Calu3 (cell line): ENCODE data around the gene CORO1C. TPM values are rescaled to one million over a fixed set of nuclear protein-coding genes. Genes with fewer than 3 reads are reported as not detected.

Experiments used
- BruUV-seq: library from RNA; stranded (reverse); fragments of 400-500 nt; replicated peaks from 2 replicates; lab custom pipeline; 2021; lab: Mats Ljungman, UMichigan
- CTCF ChIA-PET: fragments of 300-600 bp; sonication (Branson Sonifier 250); formaldehyde crosslinking; loops from one replicate; lab custom pipeline; 2022; ENCODE audit warnings: antibody characterized with exemption; lab: Charles Lee
- DNase-seq: peaks from one replicate; pipeline ENCODE4 v3.0.0; 2022
- H3K27ac Mint-ChIP-seq: one replicate; pipeline ENCODE4 v1.8.0; 2022; ENCODE audit warnings: mixed read lengths; ENCODE audit not compliant: unreplicated experiment
- H3K27me3 Mint-ChIP-seq: one replicate; pipeline ENCODE4 v1.8.0; 2022; ENCODE audit warnings: mixed read lengths; ENCODE audit not compliant: unreplicated experiment
- H3K36me3 Mint-ChIP-seq: one replicate; pipeline ENCODE4 v1.8.0; 2022; ENCODE audit warnings: mild to moderate bottlenecking, moderate library complexity, mixed read lengths; ENCODE audit not compliant: insufficient read depth, unreplicated experiment
- H3K4me1 Mint-ChIP-seq: one replicate; pipeline ENCODE4 v1.8.0; 2022; ENCODE audit warnings: mild to moderate bottlenecking, low read depth, mixed read lengths; ENCODE audit not compliant: unreplicated experiment
- H3K4me3 Mint-ChIP-seq: one replicate; pipeline ENCODE4 v1.8.0; 2022; ENCODE audit warnings: mild to moderate bottlenecking, low read depth, moderate library complexity, mixed read lengths; ENCODE audit not compliant: unreplicated experiment
- H3K9me3 Mint-ChIP-seq: one replicate; pipeline ENCODE4 v1.8.0; 2022; ENCODE audit warnings: low read depth, mixed read lengths; ENCODE audit not compliant: unreplicated experiment
- intact Hi-C: fragments of 100-400 bp; cut with micrococcal nuclease; formaldehyde crosslinking; loops from one replicate; pipeline ENCODE4 v1.10.0; 2022; ENCODE audit not compliant: unreplicated experiment
- total RNA-seq: library from RNA; stranded (reverse); gene quantifications from 2 replicates; pipeline ENCODE4 v1.2.3, GENCODE V29; 2022
- TF ChIP-seq, protein P1 (sequence below): fragments of 200-600 bp; IDR thresholded peaks from one replicate; pipeline ENCODE4 v1.8.0; 2022; ENCODE audit warnings: antibody characterized with exemption; ENCODE audit not compliant: unreplicated experiment

CORO1C gene
- total RNA-seq, 1 experiment from 2014 or later: 252 TPM

- intact Hi-C loops: no loop called here
- CTCF ChIA-PET: no interaction called here
- no peaks in the 10 kb centered on the region for H3K9me3 Mint-ChIP-seq
- TF ChIP-seq, protein P1, sequence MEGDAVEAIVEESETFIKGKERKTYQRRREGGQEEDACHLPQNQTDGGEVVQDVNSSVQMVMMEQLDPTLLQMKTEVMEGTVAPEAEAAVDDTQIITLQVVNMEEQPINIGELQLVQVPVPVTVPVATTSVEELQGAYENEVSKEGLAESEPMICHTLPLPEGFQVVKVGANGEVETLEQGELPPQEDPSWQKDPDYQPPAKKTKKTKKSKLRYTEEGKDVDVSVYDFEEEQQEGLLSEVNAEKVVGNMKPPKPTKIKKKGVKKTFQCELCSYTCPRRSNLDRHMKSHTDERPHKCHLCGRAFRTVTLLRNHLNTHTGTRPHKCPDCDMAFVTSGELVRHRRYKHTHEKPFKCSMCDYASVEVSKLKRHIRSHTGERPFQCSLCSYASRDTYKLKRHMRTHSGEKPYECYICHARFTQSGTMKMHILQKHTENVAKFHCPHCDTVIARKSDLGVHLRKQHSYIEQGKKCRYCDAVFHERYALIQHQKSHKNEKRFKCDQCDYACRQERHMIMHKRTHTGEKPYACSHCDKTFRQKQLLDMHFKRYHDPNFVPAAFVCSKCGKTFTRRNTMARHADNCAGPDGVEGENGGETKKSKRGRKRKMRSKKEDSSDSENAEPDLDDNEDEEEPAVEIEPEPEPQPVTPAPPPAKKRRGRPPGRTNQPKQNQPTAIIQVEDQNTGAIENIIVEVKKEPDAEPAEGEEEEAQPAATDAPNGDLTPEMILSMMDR: no peak
- no peak overlapping the region for H3K4me3 Mint-ChIP-seq
- no peaks in the 10 kb centered on the region for H3K4me1 Mint-ChIP-seq
- BruUV-seq: no TSS peak
- H3K27me3 Mint-ChIP-seq: peaks cover 53% of the 10 kb centered on the region
- no peak overlapping the region for H3K27ac Mint-ChIP-seq
- H3K36me3 Mint-ChIP-seq: no peaks in the 10 kb centered on the region
- no peak for DNase-seq
Measured at GRCh38 chr12:108600702-108601007, 130.7 kb downstream of the CORO1C start.

GRCh38 chr12:108599948-108600701, 131.2 kb downstream of the CORO1C start:
- Mint-ChIP-seq H3K36me3 (no peaks in the 10 kb centered on the region), H3K27me3 (peaks cover 53% of the 10 kb centered on the region), H3K4me1 (no peaks in the 10 kb centered on the region), H3K9me3 (no peaks in the 10 kb centered on the region), H3K4me3 (no peak overlapping the region), H3K27ac (no peak overlapping the region)
- TF ChIP-seq, protein P1: no peak
- no TSS peak for BruUV-seq
- intact Hi-C loops: no loop called here
- no peak for DNase-seq
- CTCF ChIA-PET: no interaction called here

DNA sequence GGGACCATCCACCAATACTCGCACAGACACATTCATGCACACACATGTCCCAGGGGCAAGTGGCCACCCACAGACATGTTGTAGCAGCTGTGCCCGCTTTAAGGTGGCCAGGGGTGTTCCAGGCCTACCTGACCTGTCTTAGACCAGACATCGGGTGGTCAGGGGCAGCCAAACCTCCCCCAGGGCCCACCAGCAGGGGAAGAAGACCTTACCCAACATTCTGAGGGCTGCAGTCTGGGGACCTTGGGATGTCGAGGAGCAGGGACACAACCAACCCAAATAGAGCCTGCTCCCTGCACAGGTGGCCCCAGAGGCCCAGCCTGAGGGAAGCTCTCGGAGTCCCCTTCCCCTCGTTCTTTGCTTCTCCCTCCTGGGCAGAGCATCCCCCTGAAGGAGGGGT, 131.8 kb downstream of the CORO1C start:
- no peak for DNase-seq
- no peaks in the 10 kb centered on the region for H3K36me3 Mint-ChIP-seq

GRCh38 chr12:108598553-108599250, 132.6 kb downstream of the CORO1C start:
- BruUV-seq: no TSS peak
- Mint-ChIP-seq H3K27ac (no peak overlapping the region), H3K36me3 (no peaks in the 10 kb centered on the region), H3K4me3 (no peak overlapping the region), H3K9me3 (no peaks in the 10 kb centered on the region), H3K4me1 (no peaks in the 10 kb centered on the region), H3K27me3 (peaks cover 39% of the 10 kb centered on the region)
- no peak for DNase-seq
- intact Hi-C loops: no loop called here
- TF ChIP-seq, protein P1: no peak
- CTCF ChIA-PET: no interaction called here

More for the DNA sequence above, 131.8 kb downstream of the CORO1C start:
- Mint-ChIP-seq H3K4me3 (no peak overlapping the region), H3K4me1 (no peaks in the 10 kb centered on the region), H3K27ac (no peak overlapping the region), H3K9me3 (no peaks in the 10 kb centered on the region), H3K27me3 (peaks cover 47% of the 10 kb centered on the region)
- intact Hi-C loops: no loop called here
- BruUV-seq: no TSS peak
- CTCF ChIA-PET: no interaction called here
- TF ChIP-seq, protein P1: no peak
